GM12878 (cell line): Measurements from ENCODE around the gene ZNF69. TPM values are rescaled to one million over a fixed set of nuclear protein-coding genes. Genes with fewer than 3 reads are reported as not detected.

Experiments
- MEF2B ChIP-seq: fragments of 450-650 bp; IDR thresholded peaks from 2 replicates; pipeline ENCODE4 v1.6.1; 2018; ENCODE audit warnings: mild to moderate bottlenecking, moderate library complexity; ENCODE audit not compliant: partially characterized antibody, poor library complexity, severe bottlenecking
- MXI1 ChIP-seq: fragments of 150-350 bp; IDR thresholded peaks from 2 replicates; pipeline ENCODE4 v1.6.1; 2011; ENCODE audit warnings: low read depth, mild to moderate bottlenecking, inconsistent platforms, low read length, improper control_type of control experiment
- NFYA ChIP-seq: IDR thresholded peaks from 2 replicates; pipeline ENCODE4 v1.6.1; 2011; ENCODE audit warnings: low read depth, mild to moderate bottlenecking, low read length, improper control_type of control experiment, borderline replicate concordance
- polyA plus RNA-seq, 11 experiments: library from polyadenylated mRNA; depleted of rRNA in 4 of 11; unstranded in 6 of 11; stranded (reverse) in 5 of 11; fragments of >200 nt; fragmentation: Nextera tagmentation in 4 of 11; fragmentation: Illumina TruSeq in 1 of 11; extraction: Ambion mirVana in 4 of 11; extraction: Trizol in 1 of 11; gene quantifications; 1 replicate in 1 of 11; 2 replicates in 10 of 11; pipeline versions ENCODE4 v1.2.1 to v1.2.3, GENCODE V29; 2011 to 2016; ENCODE audit warnings: inconsistent platforms in 2 of 11, missing spikeins in 2 of 11, low read depth in 1 of 11
- total RNA-seq, 4 experiments: library from RNA; depleted of rRNA in 3 of 4; stranded (reverse); fragments of >200 nt in 3 of 4; fragmentation: Illumina TruSeq in 1 of 4; extraction: Trizol in 1 of 4; gene quantifications; 2 replicates each; pipeline versions ENCODE4 v1.2.1 to v1.2.3, GENCODE V29; 2013 to 2021
- TF ChIP-seq, protein P1 (sequence below): fragments of 450-650 bp; formaldehyde crosslinking; IDR thresholded peaks from 2 replicates; pipeline ENCODE4 v1.4.0; 2020; ENCODE audit warnings: mild to moderate bottlenecking, moderate library complexity
- TF ChIP-seq, protein P2 (sequence below): fragments of 450-650 bp; IDR thresholded peaks from 2 replicates; pipeline ENCODE4 v1.6.1; 2018; ENCODE audit warnings: mild to moderate bottlenecking, low read depth, moderate library complexity; ENCODE audit not compliant: partially characterized antibody
- TF ChIP-seq, protein P3 (sequence below): fragments of 450-650 bp; IDR thresholded peaks from 2 replicates; pipeline ENCODE4 v1.6.1; 2016; ENCODE audit warnings: mild to moderate bottlenecking, moderate library complexity, borderline replicate concordance
- TF ChIP-seq, protein P4 (sequence below): fragments of 150-350 bp; IDR thresholded peaks from 2 replicates; pipeline ENCODE4 v1.6.1; 2016; ENCODE audit warnings: low read depth, low read length

Gene ZNF69
- total and polyA plus RNA-seq, 10 of the 15 experiments (the other 5 are each of a cell fraction or from before 2014, with no cell fraction given) = 0.15 to 0.63 (median 0.49) TPM

DNA sequence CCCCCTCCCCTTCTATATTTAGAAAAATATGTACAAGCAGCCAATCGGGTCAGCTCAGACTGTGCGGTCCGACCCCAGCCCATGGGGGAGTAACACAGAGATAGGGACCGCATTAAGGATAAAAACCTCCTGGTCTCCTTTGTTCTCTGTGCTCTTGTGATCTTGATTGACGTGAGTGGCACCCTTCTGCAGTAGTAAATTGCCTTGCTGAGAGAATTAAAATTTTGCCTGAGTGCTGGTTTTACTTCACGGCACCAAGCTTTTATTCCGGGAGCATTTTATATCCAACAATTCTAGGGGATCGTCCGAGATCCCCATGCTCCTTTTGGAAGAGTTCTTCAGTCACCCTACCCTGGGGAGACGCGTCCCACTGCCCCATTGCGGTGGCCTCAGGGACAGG is 7.0 kb upstream of the ZNF69 start (continued):
- TF ChIP-seq, protein P1, sequence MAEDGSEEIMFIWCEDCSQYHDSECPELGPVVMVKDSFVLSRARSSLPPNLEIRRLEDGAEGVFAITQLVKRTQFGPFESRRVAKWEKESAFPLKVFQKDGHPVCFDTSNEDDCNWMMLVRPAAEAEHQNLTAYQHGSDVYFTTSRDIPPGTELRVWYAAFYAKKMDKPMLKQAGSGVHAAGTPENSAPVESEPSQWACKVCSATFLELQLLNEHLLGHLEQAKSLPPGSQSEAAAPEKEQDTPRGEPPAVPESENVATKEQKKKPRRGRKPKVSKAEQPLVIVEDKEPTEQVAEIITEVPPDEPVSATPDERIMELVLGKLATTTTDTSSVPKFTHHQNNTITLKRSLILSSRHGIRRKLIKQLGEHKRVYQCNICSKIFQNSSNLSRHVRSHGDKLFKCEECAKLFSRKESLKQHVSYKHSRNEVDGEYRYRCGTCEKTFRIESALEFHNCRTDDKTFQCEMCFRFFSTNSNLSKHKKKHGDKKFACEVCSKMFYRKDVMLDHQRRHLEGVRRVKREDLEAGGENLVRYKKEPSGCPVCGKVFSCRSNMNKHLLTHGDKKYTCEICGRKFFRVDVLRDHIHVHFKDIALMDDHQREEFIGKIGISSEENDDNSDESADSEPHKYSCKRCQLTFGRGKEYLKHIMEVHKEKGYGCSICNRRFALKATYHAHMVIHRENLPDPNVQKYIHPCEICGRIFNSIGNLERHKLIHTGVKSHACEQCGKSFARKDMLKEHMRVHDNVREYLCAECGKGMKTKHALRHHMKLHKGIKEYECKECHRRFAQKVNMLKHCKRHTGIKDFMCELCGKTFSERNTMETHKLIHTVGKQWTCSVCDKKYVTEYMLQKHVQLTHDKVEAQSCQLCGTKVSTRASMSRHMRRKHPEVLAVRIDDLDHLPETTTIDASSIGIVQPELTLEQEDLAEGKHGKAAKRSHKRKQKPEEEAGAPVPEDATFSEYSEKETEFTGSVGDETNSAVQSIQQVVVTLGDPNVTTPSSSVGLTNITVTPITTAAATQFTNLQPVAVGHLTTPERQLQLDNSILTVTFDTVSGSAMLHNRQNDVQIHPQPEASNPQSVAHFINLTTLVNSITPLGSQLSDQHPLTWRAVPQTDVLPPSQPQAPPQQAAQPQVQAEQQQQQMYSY = no peak
- TF ChIP-seq MEF2B (no peak), NFYA (no peak), MXI1 (no peak)
- TF ChIP-seq, protein P2, sequence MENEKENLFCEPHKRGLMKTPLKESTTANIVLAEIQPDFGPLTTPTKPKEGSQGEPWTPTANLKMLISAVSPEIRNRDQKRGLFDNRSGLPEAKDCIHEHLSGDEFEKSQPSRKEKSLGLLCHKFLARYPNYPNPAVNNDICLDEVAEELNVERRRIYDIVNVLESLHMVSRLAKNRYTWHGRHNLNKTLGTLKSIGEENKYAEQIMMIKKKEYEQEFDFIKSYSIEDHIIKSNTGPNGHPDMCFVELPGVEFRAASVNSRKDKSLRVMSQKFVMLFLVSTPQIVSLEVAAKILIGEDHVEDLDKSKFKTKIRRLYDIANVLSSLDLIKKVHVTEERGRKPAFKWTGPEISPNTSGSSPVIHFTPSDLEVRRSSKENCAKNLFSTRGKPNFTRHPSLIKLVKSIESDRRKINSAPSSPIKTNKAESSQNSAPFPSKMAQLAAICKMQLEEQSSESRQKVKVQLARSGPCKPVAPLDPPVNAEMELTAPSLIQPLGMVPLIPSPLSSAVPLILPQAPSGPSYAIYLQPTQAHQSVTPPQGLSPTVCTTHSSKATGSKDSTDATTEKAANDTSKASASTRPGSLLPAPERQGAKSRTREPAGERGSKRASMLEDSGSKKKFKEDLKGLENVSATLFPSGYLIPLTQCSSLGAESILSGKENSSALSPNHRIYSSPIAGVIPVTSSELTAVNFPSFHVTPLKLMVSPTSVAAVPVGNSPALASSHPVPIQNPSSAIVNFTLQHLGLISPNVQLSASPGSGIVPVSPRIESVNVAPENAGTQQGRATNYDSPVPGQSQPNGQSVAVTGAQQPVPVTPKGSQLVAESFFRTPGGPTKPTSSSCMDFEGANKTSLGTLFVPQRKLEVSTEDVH = no peak
- TF ChIP-seq, protein P3, sequence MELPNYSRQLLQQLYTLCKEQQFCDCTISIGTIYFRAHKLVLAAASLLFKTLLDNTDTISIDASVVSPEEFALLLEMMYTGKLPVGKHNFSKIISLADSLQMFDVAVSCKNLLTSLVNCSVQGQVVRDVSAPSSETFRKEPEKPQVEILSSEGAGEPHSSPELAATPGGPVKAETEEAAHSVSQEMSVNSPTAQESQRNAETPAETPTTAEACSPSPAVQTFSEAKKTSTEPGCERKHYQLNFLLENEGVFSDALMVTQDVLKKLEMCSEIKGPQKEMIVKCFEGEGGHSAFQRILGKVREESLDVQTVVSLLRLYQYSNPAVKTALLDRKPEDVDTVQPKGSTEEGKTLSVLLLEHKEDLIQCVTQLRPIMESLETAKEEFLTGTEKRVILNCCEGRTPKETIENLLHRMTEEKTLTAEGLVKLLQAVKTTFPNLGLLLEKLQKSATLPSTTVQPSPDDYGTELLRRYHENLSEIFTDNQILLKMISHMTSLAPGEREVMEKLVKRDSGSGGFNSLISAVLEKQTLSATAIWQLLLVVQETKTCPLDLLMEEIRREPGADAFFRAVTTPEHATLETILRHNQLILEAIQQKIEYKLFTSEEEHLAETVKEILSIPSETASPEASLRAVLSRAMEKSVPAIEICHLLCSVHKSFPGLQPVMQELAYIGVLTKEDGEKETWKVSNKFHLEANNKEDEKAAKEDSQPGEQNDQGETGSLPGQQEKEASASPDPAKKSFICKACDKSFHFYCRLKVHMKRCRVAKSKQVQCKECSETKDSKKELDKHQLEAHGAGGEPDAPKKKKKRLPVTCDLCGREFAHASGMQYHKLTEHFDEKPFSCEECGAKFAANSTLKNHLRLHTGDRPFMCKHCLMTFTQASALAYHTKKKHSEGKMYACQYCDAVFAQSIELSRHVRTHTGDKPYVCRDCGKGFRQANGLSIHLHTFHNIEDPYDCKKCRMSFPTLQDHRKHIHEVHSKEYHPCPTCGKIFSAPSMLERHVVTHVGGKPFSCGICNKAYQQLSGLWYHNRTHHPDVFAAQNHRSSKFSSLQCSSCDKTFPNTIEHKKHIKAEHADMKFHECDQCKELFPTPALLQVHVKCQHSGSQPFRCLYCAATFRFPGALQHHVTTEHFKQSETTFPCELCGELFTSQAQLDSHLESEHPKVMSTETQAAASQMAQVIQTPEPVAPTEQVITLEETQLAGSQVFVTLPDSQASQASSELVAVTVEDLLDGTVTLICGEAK = no peak
- TF ChIP-seq, protein P4, sequence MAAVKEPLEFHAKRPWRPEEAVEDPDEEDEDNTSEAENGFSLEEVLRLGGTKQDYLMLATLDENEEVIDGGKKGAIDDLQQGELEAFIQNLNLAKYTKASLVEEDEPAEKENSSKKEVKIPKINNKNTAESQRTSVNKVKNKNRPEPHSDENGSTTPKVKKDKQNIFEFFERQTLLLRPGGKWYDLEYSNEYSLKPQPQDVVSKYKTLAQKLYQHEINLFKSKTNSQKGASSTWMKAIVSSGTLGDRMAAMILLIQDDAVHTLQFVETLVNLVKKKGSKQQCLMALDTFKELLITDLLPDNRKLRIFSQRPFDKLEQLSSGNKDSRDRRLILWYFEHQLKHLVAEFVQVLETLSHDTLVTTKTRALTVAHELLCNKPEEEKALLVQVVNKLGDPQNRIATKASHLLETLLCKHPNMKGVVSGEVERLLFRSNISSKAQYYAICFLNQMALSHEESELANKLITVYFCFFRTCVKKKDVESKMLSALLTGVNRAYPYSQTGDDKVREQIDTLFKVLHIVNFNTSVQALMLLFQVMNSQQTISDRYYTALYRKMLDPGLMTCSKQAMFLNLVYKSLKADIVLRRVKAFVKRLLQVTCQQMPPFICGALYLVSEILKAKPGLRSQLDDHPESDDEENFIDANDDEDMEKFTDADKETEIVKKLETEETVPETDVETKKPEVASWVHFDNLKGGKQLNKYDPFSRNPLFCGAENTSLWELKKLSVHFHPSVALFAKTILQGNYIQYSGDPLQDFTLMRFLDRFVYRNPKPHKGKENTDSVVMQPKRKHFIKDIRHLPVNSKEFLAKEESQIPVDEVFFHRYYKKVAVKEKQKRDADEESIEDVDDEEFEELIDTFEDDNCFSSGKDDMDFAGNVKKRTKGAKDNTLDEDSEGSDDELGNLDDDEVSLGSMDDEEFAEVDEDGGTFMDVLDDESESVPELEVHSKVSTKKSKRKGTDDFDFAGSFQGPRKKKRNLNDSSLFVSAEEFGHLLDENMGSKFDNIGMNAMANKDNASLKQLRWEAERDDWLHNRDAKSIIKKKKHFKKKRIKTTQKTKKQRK = no peak
